Keratinocyte (primary cell): ENCODE data around the gene SMIM23. TPM values are rescaled to one million over a fixed set of nuclear protein-coding genes. Genes with fewer than 3 reads are reported as not detected.

Source experiments
- DNase-seq: peaks from one replicate; pipeline ENCODE4 v3.0.0-alpha.2; 2011; ENCODE audit warnings: low read depth, missing footprints, low spot score
- FAIRE-seq: peaks from 2 replicates; lab custom pipeline; 2011; peaks lifted over from hg19 to GRCh38; lab: Jason Lieb, UNC
- H2AFZ ChIP-seq: 2 replicates; pipeline ENCODE4 v1.6.0; 2012; ENCODE audit warnings: low read length, control low read depth, inconsistent platforms; ENCODE audit not compliant: control insufficient read depth
- H3K27ac ChIP-seq: 2 replicates; pipeline ENCODE4 v1.5.1; 2011; ENCODE audit warnings: low read length; ENCODE audit not compliant: control insufficient read depth, insufficient read depth
- H3K27me3 ChIP-seq: 3 replicates; pipeline ENCODE4 v1.6.0; 2011; ENCODE audit warnings: low read length; ENCODE audit not compliant: control insufficient read depth, insufficient read depth; ENCODE audit errors: extremely low read depth
- H3K36me3 ChIP-seq, 2 experiments: 2 replicates in 1 of 2; 3 replicates in 1 of 2; pipeline ENCODE4 v1.5.1; 2011; ENCODE audit warnings: low read length in 2 of 2, mild to moderate bottlenecking in 1 of 2; ENCODE audit not compliant: control insufficient read depth in 2 of 2, insufficient read depth in 2 of 2; ENCODE audit errors: extremely low read depth in 1 of 2
- H3K4me1 ChIP-seq: 3 replicates; pipeline ENCODE4 v1.5.1; 2011; ENCODE audit warnings: low read length; ENCODE audit not compliant: control insufficient read depth, insufficient read depth; ENCODE audit errors: extremely low read depth
- H3K4me2 ChIP-seq: 3 replicates; pipeline ENCODE4 v1.6.0; 2011; ENCODE audit warnings: low read depth, low read length; ENCODE audit not compliant: control insufficient read depth, insufficient read depth; ENCODE audit errors: extremely low read depth
- H3K4me3 ChIP-seq, 3 experiments: fragments of 200-600 bp in 1 of 3; sonication (generic) in 1 of 3; 2 replicates in 2 of 3; 3 replicates in 1 of 3; pipeline ENCODE4 v1.5.1; 2011 to 2016; ENCODE audit warnings: low read length in 3 of 3, mild to moderate bottlenecking in 3 of 3, control low read depth in 2 of 3, inconsistent platforms in 1 of 3, low read depth in 1 of 3, mixed read lengths in 1 of 3, mixed run types in 1 of 3, moderate library complexity in 1 of 3; ENCODE audit not compliant: control insufficient read depth in 2 of 3, insufficient read depth in 2 of 3; ENCODE audit errors: extremely low read depth in 1 of 3
- H3K79me2 ChIP-seq: 2 replicates; pipeline ENCODE4 v1.6.0; 2012; ENCODE audit warnings: low read length; ENCODE audit not compliant: control insufficient read depth, insufficient read depth
- H3K9ac ChIP-seq: 3 replicates; pipeline ENCODE4 v1.6.0; 2011; ENCODE audit warnings: low read length; ENCODE audit not compliant: control insufficient read depth, insufficient read depth; ENCODE audit errors: extremely low read depth
- H3K9me1 ChIP-seq: 3 replicates; pipeline ENCODE4 v1.6.0; 2011; ENCODE audit warnings: low read length; ENCODE audit not compliant: control insufficient read depth, insufficient read depth; ENCODE audit errors: extremely low read depth
- H3K9me3 ChIP-seq: 2 replicates; pipeline ENCODE4 v1.5.1; 2012; ENCODE audit warnings: low read depth, low read length; ENCODE audit not compliant: control insufficient read depth
- H4K20me1 ChIP-seq: 3 replicates; pipeline ENCODE4 v1.6.0; 2011; ENCODE audit warnings: low read length; ENCODE audit not compliant: control insufficient read depth, insufficient read depth; ENCODE audit errors: extremely low read depth
- EZH2 ChIP-seq: IDR thresholded peaks from one replicate; pipeline ENCODE4 v1.6.1; 2012; ENCODE audit warnings: inconsistent platforms, mild to moderate bottlenecking, low read length, moderate library complexity
- dilution Hi-C: fragments of 300-500 bp; cut with MboI; formaldehyde crosslinking; loops from one replicate; pipeline ENCODE4 v1.7.0; 2020; ENCODE audit warnings: low sequenced_read_pairs; ENCODE audit not compliant: extremely low pct_ligation_motif_present
- polyA minus RNA-seq, 3 experiments: library from RNA; depleted of rRNA, polyadenylated mRNA; stranded (reverse); fragments of >200 nt; gene quantifications; 1 replicate in 1 of 3; 2 replicates in 1 of 3; 3 replicates in 1 of 3; pipeline ENCODE4 v1.2.3, GENCODE V29; 2011
- polyA plus RNA-seq, 5 experiments: library from polyadenylated mRNA; depleted of rRNA in 3 of 5; stranded (reverse) in 3 of 5; stranded (forward) in 1 of 5; unstranded in 1 of 5; fragments of >200 nt; gene quantifications; 1 replicate in 1 of 5; 2 replicates in 3 of 5; 3 replicates in 1 of 5; pipeline versions ENCODE4 v1.2.1 to v1.2.3, GENCODE V29; 2011 to 2012; ENCODE audit warnings: missing spikeins in 2 of 5, low read depth in 1 of 5, low replicate concordance in 1 of 5
- TF ChIP-seq, protein P1 (sequence below), 3 experiments: IDR thresholded peaks in 1 of 3; conservative IDR thresholded peaks in 1 of 3; optimal IDR thresholded peaks in 1 of 3; 2 replicates in 2 of 3; 3 replicates in 1 of 3; pipeline versions ENCODE3 to v1.5.1; 2011; ENCODE audit warnings: low read length in 3 of 3, mild to moderate bottlenecking in 3 of 3, moderate library complexity in 2 of 3, control low read depth in 1 of 3, inconsistent platforms in 1 of 3; ENCODE audit not compliant: insufficient read depth in 2 of 3; ENCODE audit errors: extremely low read depth in 1 of 3

SMIM23 gene
- polyA plus RNA-seq (not detected in 3 replicates), polyA minus RNA-seq (not detected in 3 replicates)
- not detected for polyA plus RNA-seq (2011; ENCODE audit: low read depth)
- not detected in 2 replicates for polyA plus RNA-seq (2011; cell fraction: cytosol; rRNA removed)
- polyA plus RNA-seq (2011; cell fraction: nucleus; rRNA removed), result not detected in 2 replicates
- not detected in 2 replicates for polyA plus RNA-seq (2012; ENCODE audit: low replicate concordance)
- not detected for polyA minus RNA-seq (2011; cell fraction: cytosol; rRNA and poly(A)+ RNA removed)
- polyA minus RNA-seq (2011; cell fraction: nucleus; rRNA and poly(A)+ RNA removed), result not detected in 2 replicates

DNA sequence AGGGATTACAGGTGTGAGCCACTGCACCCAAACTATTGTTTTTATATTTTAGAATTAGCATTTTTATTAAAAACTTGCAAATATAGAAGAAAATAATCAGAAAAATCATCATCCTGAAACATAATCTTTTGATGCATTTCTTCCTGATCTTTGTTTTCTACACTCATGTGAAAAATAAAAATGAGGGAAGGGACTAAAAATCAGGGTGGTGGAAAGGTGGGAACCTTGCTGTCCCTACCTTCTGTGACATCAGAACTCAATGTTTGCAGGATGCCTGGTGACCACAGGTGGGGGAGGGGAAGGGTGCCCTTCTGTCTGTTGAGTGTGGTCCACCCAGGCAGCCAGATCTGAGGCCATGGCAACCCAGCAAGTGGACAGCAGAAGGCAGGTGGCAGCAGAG, at the start of gene SMIM23:
TSS of gene SMIM23 (plus strand) at position 301 of the 400 bp plus-strand sequence. CDS start at position 356, 55 bp downstream.
- dilution Hi-C loops, result no loop called here
- H3K36me3 ChIP-seq, result no peaks in the 10 kb centered on the region
- H3K4me1 ChIP-seq, result no peaks in the 10 kb centered on the region
- H3K79me2 ChIP-seq, result no peaks in the 10 kb centered on the region
- H3K4me3 ChIP-seq, result no peak within 1 kb of the TSS
- H4K20me1 ChIP-seq, result no peaks in the 10 kb centered on the region
- H3K9me3 ChIP-seq, result no peaks in the 10 kb centered on the region
- no peak within 1 kb of the TSS for H3K9ac ChIP-seq
- TF ChIP-seq EZH2, result no peak
- TF ChIP-seq, protein P1, sequence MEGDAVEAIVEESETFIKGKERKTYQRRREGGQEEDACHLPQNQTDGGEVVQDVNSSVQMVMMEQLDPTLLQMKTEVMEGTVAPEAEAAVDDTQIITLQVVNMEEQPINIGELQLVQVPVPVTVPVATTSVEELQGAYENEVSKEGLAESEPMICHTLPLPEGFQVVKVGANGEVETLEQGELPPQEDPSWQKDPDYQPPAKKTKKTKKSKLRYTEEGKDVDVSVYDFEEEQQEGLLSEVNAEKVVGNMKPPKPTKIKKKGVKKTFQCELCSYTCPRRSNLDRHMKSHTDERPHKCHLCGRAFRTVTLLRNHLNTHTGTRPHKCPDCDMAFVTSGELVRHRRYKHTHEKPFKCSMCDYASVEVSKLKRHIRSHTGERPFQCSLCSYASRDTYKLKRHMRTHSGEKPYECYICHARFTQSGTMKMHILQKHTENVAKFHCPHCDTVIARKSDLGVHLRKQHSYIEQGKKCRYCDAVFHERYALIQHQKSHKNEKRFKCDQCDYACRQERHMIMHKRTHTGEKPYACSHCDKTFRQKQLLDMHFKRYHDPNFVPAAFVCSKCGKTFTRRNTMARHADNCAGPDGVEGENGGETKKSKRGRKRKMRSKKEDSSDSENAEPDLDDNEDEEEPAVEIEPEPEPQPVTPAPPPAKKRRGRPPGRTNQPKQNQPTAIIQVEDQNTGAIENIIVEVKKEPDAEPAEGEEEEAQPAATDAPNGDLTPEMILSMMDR (optimal IDR thresholded peaks at IDR 0.05 in 1 of 3, IDR thresholded peaks at IDR 0.05 in 1 of 3, conservative IDR thresholded peaks at IDR 0.05 in 1 of 3; ENCODE audit: extremely low read depth in 1 of 3, insufficient read depth in 2 of 3, low read length in 3 of 3), result no peak
- no peak within 1 kb of the TSS for H3K4me2 ChIP-seq
- H3K27ac ChIP-seq, result no peak within 1 kb of the TSS
- no peak within 1 kb of the TSS for H2AFZ ChIP-seq
- DNase-seq (no peak), FAIRE-seq (no peak)
- peaks cover 1% of the 10 kb centered on the region for H3K27me3 ChIP-seq
- H3K9me1 ChIP-seq, result no peaks in the 10 kb centered on the region

- Histone ChIP-seq H2AFZ (no peak overlapping the region), H3K4me3 (no peak overlapping the region), H3K27ac (no peak overlapping the region), H3K4me1 (no peaks in the 10 kb centered on the region), H3K9ac (no peak overlapping the region), H3K27me3 (peaks cover 5% of the 10 kb centered on the region), H3K9me1 (no peaks in the 10 kb centered on the region), H3K79me2 (no peaks in the 10 kb centered on the region), H3K4me2 (no peak overlapping the region), H3K9me3 (no peaks in the 10 kb centered on the region), H3K36me3 (no peaks in the 10 kb centered on the region), H4K20me1 (no peaks in the 10 kb centered on the region)
- DNase-seq, result no peak
- TF ChIP-seq, protein P1 (optimal IDR thresholded peaks at IDR 0.05 in 1 of 3, IDR thresholded peaks at IDR 0.05 in 1 of 3, conservative IDR thresholded peaks at IDR 0.05 in 1 of 3; ENCODE audit: extremely low read depth in 1 of 3, insufficient read depth in 2 of 3, low read length in 3 of 3), result no peak
- no peak for TF ChIP-seq EZH2
- dilution Hi-C loops, result no loop called here
- FAIRE-seq, result no peak
These were observed 48.4 kb upstream of the SMIM23 start for GRCh38 chr5:171736976-171737891.
